Endothelial cell of umbilical vein (primary cell): ENCODE data around the gene C5AR2. TPM values are rescaled to one million over a fixed set of nuclear protein-coding genes. Genes with fewer than 3 reads are reported as not detected.

Experiments
- BruUV-seq: library from RNA; stranded (reverse); fragments of 400-500 nt; replicated peaks from 2 replicates; lab custom pipeline; 2021; lab: Mats Ljungman, UMichigan
- CTCF ChIA-PET: fragments of 300-600, 350-600 bp; sonication (Branson Sonifier 250); formaldehyde crosslinking; loops from one replicate; lab custom pipeline; 2021; ENCODE audit warnings: antibody characterized with exemption, inconsistent platforms; lab: Charles Lee
- POLR2A ChIA-PET: fragments of 300-600, 350-600 bp; sonication (Branson Sonifier 250); formaldehyde crosslinking; loops from one replicate; lab custom pipeline; 2021; ENCODE audit warnings: antibody characterized with exemption, inconsistent platforms; lab: Charles Lee
- DNase-seq: peaks from one replicate; pipeline ENCODE4 v3.0.0-alpha.2; 2011; ENCODE audit warnings: low read depth, low spot score
- FAIRE-seq: peaks from 2 replicates; lab custom pipeline; 2011; peaks lifted over from hg19 to GRCh38; lab: Jason Lieb, UNC
- H2AFZ ChIP-seq: 2 replicates; pipeline ENCODE4 v1.6.0; 2012; ENCODE audit warnings: low read depth, low read length, control low read depth, inconsistent platforms
- H3K27ac ChIP-seq: 2 replicates; pipeline ENCODE4 v1.5.1; 2011; ENCODE audit warnings: low read depth, mild to moderate bottlenecking, control low read depth, low read length, moderate library complexity; ENCODE audit not compliant: insufficient read depth
- H3K27me3 ChIP-seq, 2 experiments: 2 replicates each; pipeline versions ENCODE4 v1.6.0 to v1.6.1; 2011; ENCODE audit warnings: low read length in 2 of 2, mixed read lengths in 1 of 2; ENCODE audit not compliant: control insufficient read depth in 2 of 2, insufficient read depth in 2 of 2
- H3K36me3 ChIP-seq, 2 experiments: 2 replicates in 1 of 2; 3 replicates in 1 of 2; pipeline ENCODE4 v1.5.1; 2011; ENCODE audit warnings: low read length in 2 of 2, mild to moderate bottlenecking in 1 of 2, moderate library complexity in 1 of 2; ENCODE audit not compliant: control insufficient read depth in 2 of 2, insufficient read depth in 2 of 2; ENCODE audit errors: extremely low read depth in 1 of 2
- H3K4me1 ChIP-seq: 3 replicates; pipeline ENCODE4 v1.5.1; 2011; ENCODE audit warnings: mild to moderate bottlenecking, low read length; ENCODE audit not compliant: control insufficient read depth, insufficient read depth; ENCODE audit errors: extremely low read depth
- H3K4me2 ChIP-seq: 2 replicates; pipeline ENCODE4 v1.6.1; 2011; ENCODE audit warnings: low read length, control low read depth, mixed read lengths; ENCODE audit not compliant: insufficient read depth
- H3K4me3 ChIP-seq, 3 experiments: fragments of 200-600 bp in 1 of 3; sonication (generic), shearing (Covaris generic) in 1 of 3; replicated peaks in 1 of 3; 2 replicates each; pipeline ENCODE4 v1.5.1; 2011 to 2016; ENCODE audit warnings: control low read depth in 3 of 3, low read length in 3 of 3, mild to moderate bottlenecking in 2 of 3, inconsistent platforms in 1 of 3, low read depth in 1 of 3, moderate library complexity in 1 of 3; ENCODE audit not compliant: insufficient read depth in 1 of 3
- H3K79me2 ChIP-seq: 2 replicates; pipeline ENCODE4 v1.6.0; 2012; ENCODE audit warnings: low read length, inconsistent platforms; ENCODE audit not compliant: control insufficient read depth, insufficient read depth
- H3K9ac ChIP-seq: replicated peaks from 2 replicates; pipeline ENCODE3; 2011; ENCODE audit warnings: low read length, control low read depth; ENCODE audit not compliant: insufficient read depth; ENCODE audit errors: extremely low read depth
- H3K9me1 ChIP-seq: replicated peaks from 3 replicates; pipeline ENCODE4 v1.6.0; 2011; ENCODE audit warnings: mild to moderate bottlenecking, low read length; ENCODE audit not compliant: control insufficient read depth, insufficient read depth; ENCODE audit errors: extremely low read depth
- H3K9me3 ChIP-seq: replicated peaks from 2 replicates; pipeline ENCODE4 v1.5.1; 2012; ENCODE audit warnings: low read length, inconsistent platforms; ENCODE audit not compliant: control insufficient read depth, insufficient read depth
- H4K20me1 ChIP-seq: replicated peaks from 2 replicates; pipeline ENCODE3; 2011; ENCODE audit warnings: mild to moderate bottlenecking, low read length; ENCODE audit not compliant: control insufficient read depth, insufficient read depth; ENCODE audit errors: extremely low read depth
- EZH2 ChIP-seq: IDR thresholded peaks from 2 replicates; pipeline ENCODE4 v1.6.1; 2012; ENCODE audit warnings: borderline replicate concordance, low read depth, mild to moderate bottlenecking, moderate library complexity, low read length, inconsistent platforms; ENCODE audit not compliant: severe bottlenecking
- FOS ChIP-seq: IDR thresholded peaks from 2 replicates; pipeline ENCODE4 v1.6.1; 2011; ENCODE audit warnings: mild to moderate bottlenecking, low read length, moderate library complexity, borderline replicate concordance; ENCODE audit not compliant: insufficient read depth
- GATA2 ChIP-seq: IDR thresholded peaks from 2 replicates; pipeline ENCODE4 v1.7.0; 2011; ENCODE audit warnings: low read depth, mild to moderate bottlenecking, moderate library complexity, mixed read lengths, low read length; ENCODE audit not compliant: insufficient read length, insufficient read depth
- JUN ChIP-seq: IDR thresholded peaks from 2 replicates; pipeline ENCODE4 v1.6.1; 2011; ENCODE audit warnings: borderline replicate concordance, low read depth; ENCODE audit not compliant: insufficient read length, insufficient read depth
- MAX ChIP-seq: IDR thresholded peaks from 2 replicates; pipeline ENCODE4 v1.6.1; 2011; ENCODE audit not compliant: insufficient read depth, insufficient read length
- MYC ChIP-seq: IDR thresholded peaks from one replicate; pipeline ENCODE4 v1.6.1; 2011; ENCODE audit warnings: mild to moderate bottlenecking, low read depth, low read length
- POLR2A ChIP-seq: IDR thresholded peaks from 2 replicates; pipeline ENCODE4 v1.6.1; 2012; ENCODE audit warnings: low read depth, mild to moderate bottlenecking, control low read depth, low read length
- dilution Hi-C: fragments of 300-500 bp; cut with MboI; formaldehyde crosslinking; loops from one replicate; pipeline ENCODE4 v1.15.0; 2019; ENCODE audit warnings: low sequenced_read_pairs; ENCODE audit not compliant: extremely low pct_ligation_motif_present
- intact Hi-C: fragments of 100-400 bp; cut with micrococcal nuclease; formaldehyde crosslinking; loops from one replicate; pipeline ENCODE4 v1.10.0; 2022
- polyA plus RNA-seq, 4 experiments: library from polyadenylated mRNA; depleted of rRNA in 3 of 4; stranded (reverse) in 3 of 4; unstranded in 1 of 4; fragments of >200 nt; gene quantifications; 2 replicates each; pipeline versions ENCODE4 v1.2.1 to v1.2.3, GENCODE V29; 2011 to 2012; ENCODE audit warnings: missing spikeins in 1 of 4
- total RNA-seq: library from RNA; stranded (reverse); gene quantifications from 2 replicates; pipeline ENCODE4 v1.2.3, GENCODE V29; 2021
- TF ChIP-seq, protein P1 (sequence below), 2 donors: IDR thresholded peaks; 1 replicate in 1 of 2; 2 replicates in 1 of 2; pipeline ENCODE4 v1.5.1; 2011; ENCODE audit warnings: low read length in 2 of 2, mild to moderate bottlenecking in 2 of 2, moderate library complexity in 2 of 2, control low read depth in 1 of 2, inconsistent platforms in 1 of 2, low read depth in 1 of 2; ENCODE audit not compliant: insufficient read depth in 1 of 2; ENCODE audit errors: extremely low read depth in 1 of 2

The C5AR2 gene
- total and polyA plus RNA-seq, 2 donors (not counting 3 experiments of a cell fraction or from before 2014, with no cell fraction given) = not detected

GRCh38 chr19:47310819-47311218 is 21.2 kb upstream of the C5AR2 start:
- H3K27ac ChIP-seq = no peak overlapping the region
- H3K9me1 ChIP-seq = no peaks in the 10 kb centered on the region
- H3K27me3 ChIP-seq = peaks cover 0 to 2% of the 10 kb centered on the region in 2 experiments
- ChIA-PET POLR2A (no interaction called here), CTCF (no interaction called here)
- H3K9ac ChIP-seq = no peak overlapping the region
- H4K20me1 ChIP-seq = no peaks in the 10 kb centered on the region
- TF ChIP-seq EZH2 = no peak
- TF ChIP-seq JUN = no peak
- TF ChIP-seq MAX = no peak
- TF ChIP-seq GATA2 = no peak
- no peak for TF ChIP-seq POLR2A
- TF ChIP-seq, protein P1, sequence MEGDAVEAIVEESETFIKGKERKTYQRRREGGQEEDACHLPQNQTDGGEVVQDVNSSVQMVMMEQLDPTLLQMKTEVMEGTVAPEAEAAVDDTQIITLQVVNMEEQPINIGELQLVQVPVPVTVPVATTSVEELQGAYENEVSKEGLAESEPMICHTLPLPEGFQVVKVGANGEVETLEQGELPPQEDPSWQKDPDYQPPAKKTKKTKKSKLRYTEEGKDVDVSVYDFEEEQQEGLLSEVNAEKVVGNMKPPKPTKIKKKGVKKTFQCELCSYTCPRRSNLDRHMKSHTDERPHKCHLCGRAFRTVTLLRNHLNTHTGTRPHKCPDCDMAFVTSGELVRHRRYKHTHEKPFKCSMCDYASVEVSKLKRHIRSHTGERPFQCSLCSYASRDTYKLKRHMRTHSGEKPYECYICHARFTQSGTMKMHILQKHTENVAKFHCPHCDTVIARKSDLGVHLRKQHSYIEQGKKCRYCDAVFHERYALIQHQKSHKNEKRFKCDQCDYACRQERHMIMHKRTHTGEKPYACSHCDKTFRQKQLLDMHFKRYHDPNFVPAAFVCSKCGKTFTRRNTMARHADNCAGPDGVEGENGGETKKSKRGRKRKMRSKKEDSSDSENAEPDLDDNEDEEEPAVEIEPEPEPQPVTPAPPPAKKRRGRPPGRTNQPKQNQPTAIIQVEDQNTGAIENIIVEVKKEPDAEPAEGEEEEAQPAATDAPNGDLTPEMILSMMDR (IDR thresholded peaks at IDR 0.05; ENCODE audit: extremely low read depth in 1 of 2, insufficient read depth in 1 of 2, low read depth in 1 of 2, low read length in 2 of 2) = no peak
- TF ChIP-seq MYC = no peak
- TF ChIP-seq FOS = no peak
- H3K4me1 ChIP-seq = no peaks in the 10 kb centered on the region
- no peak overlapping the region for H3K4me3 ChIP-seq
- no peak overlapping the region for H2AFZ ChIP-seq
- FAIRE-seq (no peak), DNase-seq (no peak)
- no peaks in the 10 kb centered on the region for H3K79me2 ChIP-seq
- no peaks in the 10 kb centered on the region for H3K36me3 ChIP-seq
- no peak overlapping the region for H3K4me2 ChIP-seq
- BruUV-seq = no TSS peak
- dilution Hi-C loops (no loop called here), intact Hi-C loops (no loop called here)
- H3K9me3 ChIP-seq = no peaks in the 10 kb centered on the region
